NCI-H510A treated with DMSO at 0.1 percent for 48 hours (cell line): Measurements from ENCODE around the gene AP3D1.
A peak's percentile ranks its signal among the peaks of the same experiment; 100 is the strongest.
"Not testable (repeated sequence)": the region's sequence is repeated elsewhere in the genome, so short reads cannot be mapped to it uniquely, and the experiment has no call there.

Source experiments
- DNase-seq: peaks from one replicate; lab custom pipeline; 2025; lab: John Stamatoyannopoulos, UW

The AP3D1 gene

GRCh38 chr19:2109046-2109864 lies 42.1 kb downstream of the AP3D1 start:
- DNase-seq, result no peak

GRCh38 chr19:2108251-2109016 lies 42.9 kb downstream of the AP3D1 start:
- DNase-seq, result no peak

GRCh38 chr19:2103045-2103707 lies 48.2 kb downstream of the AP3D1 start:
- DNase-seq, result no peak

GRCh38 chr19:2101417-2102335 lies 49.7 kb downstream of the AP3D1 start:
- DNase-seq, result no peak

- DNase-seq, result no peak
These were observed 50.7 kb downstream of the AP3D1 start for GRCh38 chr19:2100719-2101061.

GRCh38 chr19:2099937-2100718 lies 51.2 kb downstream of the AP3D1 start:
- DNase-seq, result no peak

GRCh38 chr19:2099054-2099501 lies 52.3 kb downstream of the AP3D1 start:
- no peak for DNase-seq

GRCh38 chr19:2097886-2098327 lies 53.5 kb downstream of the AP3D1 start:
- DNase-seq, result no peak

GRCh38 chr19:2097203-2097885 lies 54.0 kb downstream of the AP3D1 start:
- no peak for DNase-seq

- peak; percentile 93 for DNase-seq
These were observed 54.7 kb downstream of the AP3D1 start, which contains the start of gene IZUMO4 for GRCh38 chr19:2096480-2097202. IZUMO4 (plus strand) TSS chr19:2096915; CDS start chr19:2096946, 31 bp downstream.

GRCh38 chr19:2096034-2096479 lies 55.3 kb downstream of the AP3D1 start, which contains the start of gene MOB3A:
MOB3A (minus strand) TSS chr19:2096326; CDS start chr19:2078560, 17,766 bp downstream.
- DNase-seq, result peak; percentile 61

- DNase-seq, result not testable (repeated sequence)
These were observed 59.3 kb downstream of the AP3D1 start for GRCh38 chr19:2091926-2092525.

- no peak for DNase-seq
These were observed 61.7 kb downstream of the AP3D1 start for GRCh38 chr19:2089727-2090053.

GRCh38 chr19:2089001-2089711 lies 62.2 kb downstream of the AP3D1 start:
- peak; percentile 34 for DNase-seq

- DNase-seq, result no peak
These were observed 63.7 kb downstream of the AP3D1 start for GRCh38 chr19:2087621-2088100.

- DNase-seq, result not testable (repeated sequence)
These were observed 64.4 kb downstream of the AP3D1 start for GRCh38 chr19:2086695-2087620.
